ENCODE data around the gene NUDT4.
"Not testable (repeated sequence)": the region's sequence is repeated elsewhere in the genome, so short reads cannot be mapped to it uniquely, and the experiment has no call there.

NUDT4 gene

GRCh38 chr12:93429448-93429847 is 51.7 kb downstream of the NUDT4 start:
- no peak for DNase-seq (ENCODE audit: low spot score)

GRCh38 chr12:93429852-93430251 is 52.1 kb downstream of the NUDT4 start:
- DNase-seq (ENCODE audit: low spot score) = no peak

- DNase-seq (ENCODE audit: low spot score) = no peak
These were observed 52.6 kb downstream of the NUDT4 start for GRCh38 chr12:93430280-93430679.

- DNase-seq (ENCODE audit: low spot score) = not testable (repeated sequence)
These were observed 54.3 kb downstream of the NUDT4 start for GRCh38 chr12:93432031-93432430.

GRCh38 chr12:93434256-93434865 is 56.6 kb downstream of the NUDT4 start:
- DNase-seq (ENCODE audit: low spot score) = no peak

GRCh38 chr12:93438266-93439050 is 60.7 kb downstream of the NUDT4 start:
- no peak for DNase-seq (ENCODE audit: low spot score)

GRCh38 chr12:93440043-93440835 is 62.5 kb downstream of the NUDT4 start:
- DNase-seq (ENCODE audit: low spot score) = no peak

GRCh38 chr12:93441081-93441616 is 63.4 kb downstream of the NUDT4 start:
- peak; percentile 42 for DNase-seq (ENCODE audit: low spot score)

- peak; percentile 97 for DNase-seq (ENCODE audit: low spot score)
These were observed 64.1 kb downstream of the NUDT4 start, which contains the start of gene UBE2N for GRCh38 chr12:93441617-93442410. TSS of gene UBE2N (minus strand) at chr12:93441947. CDS start at chr12:93441884, 63 bp downstream.

- DNase-seq (ENCODE audit: low spot score) = no peak
These were observed 65.0 kb downstream of the NUDT4 start for GRCh38 chr12:93442411-93443340.

GRCh38 chr12:93443576-93443975 is 65.9 kb downstream of the NUDT4 start:
- no peak for DNase-seq (ENCODE audit: low spot score)

- no peak for DNase-seq (ENCODE audit: low spot score)
These were observed 70.0 kb downstream of the NUDT4 start for GRCh38 chr12:93447555-93448290.

- DNase-seq (ENCODE audit: low spot score) = no peak
These were observed 71.1 kb downstream of the NUDT4 start for GRCh38 chr12:93448796-93449195.

GRCh38 chr12:93449277-93449676 is 71.6 kb downstream of the NUDT4 start:
- no peak for DNase-seq (ENCODE audit: low spot score)

GRCh38 chr12:93451423-93452158 is 73.9 kb downstream of the NUDT4 start:
- DNase-seq (ENCODE audit: low spot score) = no peak

GRCh38 chr12:93453633-93454032 is 75.9 kb downstream of the NUDT4 start:
- no peak for DNase-seq (ENCODE audit: low spot score)

- DNase-seq (ENCODE audit: low spot score) = no peak
These were observed 78.4 kb downstream of the NUDT4 start for GRCh38 chr12:93456077-93456476.

All from iPS-NIHi11 (cell line).